Stimulated activated CD8-positive, alpha-beta memory T cell treated with anti-CD3 and anti-CD28 coated beads, Interleukin-4, amount 100 ng/mL, for 4 hours (primary cell): Measurements from ENCODE around the gene UQCC2.
A peak's percentile ranks its signal among the peaks of the same experiment; 100 is the strongest.

Source experiments
- DNase-seq, 2 donors: peaks; one replicate each; pipeline ENCODE4 v3.0.0-alpha.2; 2020; ENCODE audit warnings: low read depth in 2 of 2, low spot score in 1 of 2

UQCC2 gene

DNA sequence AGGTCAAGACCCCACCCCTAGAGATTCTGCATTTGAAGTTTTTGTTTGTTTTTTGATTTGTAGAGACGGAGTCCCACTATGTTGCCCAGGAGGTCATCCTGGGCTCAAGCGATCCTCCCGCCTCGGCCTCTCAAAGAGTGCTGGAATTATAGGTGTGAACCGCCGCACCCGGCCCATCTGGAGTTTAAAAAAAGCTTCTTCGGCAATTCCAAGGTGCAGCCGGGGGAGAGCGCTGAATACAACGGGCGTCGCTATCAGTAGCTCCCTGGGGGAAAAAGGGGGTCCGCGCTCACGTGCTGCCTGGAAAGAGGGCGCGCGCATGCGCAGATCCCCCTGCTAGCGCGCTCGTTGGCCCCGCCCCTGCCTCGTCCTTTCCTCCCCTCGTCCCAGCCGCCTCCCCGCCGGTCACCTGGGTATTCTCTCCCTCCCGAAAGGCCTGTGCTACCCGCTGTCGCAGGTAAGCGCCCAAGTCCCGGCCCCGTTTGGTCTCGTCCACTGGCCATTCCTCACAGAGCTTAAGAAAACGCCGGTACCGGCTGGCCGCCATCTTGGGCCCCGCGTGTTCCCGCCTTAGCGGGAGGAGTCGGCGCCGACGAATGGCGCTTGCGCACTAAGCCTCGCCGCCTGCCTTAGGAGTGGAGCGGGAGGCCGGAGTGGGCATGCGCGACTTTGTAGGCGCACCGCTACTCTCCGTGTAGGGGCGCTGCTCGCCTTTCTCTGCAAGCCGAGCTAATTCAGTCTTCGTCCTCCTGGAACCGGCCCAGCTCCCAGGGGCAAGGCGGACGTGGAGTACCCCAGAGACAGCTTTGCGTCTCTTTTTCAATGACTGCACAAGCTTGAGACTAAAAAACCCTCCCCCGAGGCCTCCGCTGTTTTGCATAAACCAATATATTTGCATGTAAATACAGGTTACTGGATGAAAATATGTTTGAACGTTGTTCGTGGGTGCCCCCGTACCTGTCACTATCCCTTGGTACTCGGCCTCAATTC, at the start of gene UQCC2:
Gene UQCC2 (minus strand): TSS at position 561 of the 990 bp plus-strand sequence. CDS start 14 bp downstream, at position 547.
- peak; percentile 94 to 95 for DNase-seq

DNA sequence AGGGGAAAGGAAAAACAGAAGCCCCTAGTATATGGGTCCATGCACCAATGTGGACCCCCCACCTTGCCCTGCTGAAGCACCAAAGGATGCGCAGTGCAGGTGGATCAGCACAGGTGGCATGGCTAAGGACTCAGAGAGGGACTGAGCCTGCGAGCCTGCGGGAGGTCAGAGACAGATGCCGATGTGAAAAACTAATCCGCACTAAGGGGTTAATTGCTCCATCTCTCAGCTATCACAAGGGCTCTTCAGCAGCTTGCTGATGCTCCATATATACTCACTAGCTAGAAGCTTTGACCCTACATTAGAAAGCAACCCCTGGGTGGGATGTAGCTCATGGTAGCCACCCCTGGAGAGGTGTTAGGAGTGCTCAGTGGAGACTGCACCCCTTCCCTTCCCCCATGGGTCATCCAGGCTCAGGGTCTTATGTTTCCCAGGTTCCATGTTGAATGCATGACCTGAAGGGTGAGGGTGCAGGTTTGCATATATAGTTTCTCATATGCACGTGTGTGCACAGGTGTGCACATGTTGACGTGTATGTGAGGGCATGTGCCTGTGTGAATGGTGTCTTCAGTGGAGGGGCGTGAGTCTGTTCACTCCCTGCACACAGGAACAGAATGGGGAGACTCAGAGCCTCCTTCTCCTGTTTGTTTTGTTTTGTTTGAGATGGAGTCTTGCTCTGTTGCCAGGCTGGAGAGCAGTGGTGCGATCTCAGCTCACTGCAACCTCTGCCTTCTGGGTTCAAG, 48.6 kb upstream of the UQCC2 start:
- DNase-seq, result no peak

DNA sequence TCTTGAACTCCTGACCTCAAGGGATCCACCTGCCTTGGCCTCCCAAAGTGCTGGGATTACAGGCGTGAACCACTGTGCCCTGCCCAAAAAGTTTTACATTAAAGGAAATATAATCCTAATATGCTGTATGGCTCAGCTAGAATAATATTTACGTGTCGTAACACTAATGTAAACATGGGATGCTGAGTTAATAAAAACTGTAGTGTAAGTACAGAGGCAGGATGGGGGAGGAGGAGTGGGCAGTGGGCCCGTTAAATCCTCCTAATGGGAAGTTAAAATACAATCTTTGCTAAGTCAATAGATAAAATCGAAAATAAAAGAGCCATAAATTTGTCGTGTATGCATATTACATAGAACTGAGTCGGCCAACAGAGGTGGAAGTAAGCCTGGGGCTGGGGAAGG, 47.3 kb upstream of the UQCC2 start:
- no peak for DNase-seq

DNA sequence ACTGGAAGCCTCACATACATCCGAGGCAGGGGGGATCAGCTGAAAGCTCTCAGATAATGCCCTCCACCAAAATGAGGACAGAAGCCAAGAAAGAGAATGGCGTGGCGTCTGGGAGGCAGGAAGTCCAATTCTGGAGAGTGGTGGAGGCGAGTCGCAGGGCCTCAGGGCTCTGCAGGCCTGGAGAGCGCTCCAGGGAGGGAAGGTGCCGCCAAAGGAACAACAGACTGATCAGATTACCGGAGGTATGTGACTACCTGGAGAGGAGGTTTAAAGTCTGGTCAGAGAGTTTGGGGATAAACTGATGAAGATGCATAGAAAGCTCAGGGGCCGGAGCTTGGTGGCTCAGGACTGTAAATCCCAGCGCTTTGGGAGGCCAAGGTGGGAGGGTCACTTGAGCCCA, 46.4 kb upstream of the UQCC2 start:
- no peak for DNase-seq

DNA sequence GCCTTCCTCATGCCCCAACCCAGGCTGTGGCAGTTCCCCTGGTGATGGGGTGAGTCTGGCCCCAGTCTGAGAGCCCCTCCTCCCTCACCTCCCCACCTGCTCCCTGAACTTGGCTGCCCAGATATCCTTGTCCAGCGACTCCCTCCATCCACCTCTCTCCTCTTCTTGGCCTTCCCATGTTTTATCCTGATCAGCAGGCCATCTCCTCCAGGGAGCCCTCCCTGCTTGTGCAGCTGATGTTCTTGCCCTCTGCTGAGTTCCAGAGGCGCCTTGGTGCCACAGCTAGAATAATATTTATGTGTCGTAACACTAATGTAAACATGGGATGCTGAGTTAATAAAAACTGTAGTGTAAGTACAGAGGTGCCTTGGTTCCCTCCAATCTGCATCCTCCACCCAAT, 45.6 kb upstream of the UQCC2 start:
- no peak for DNase-seq

DNA sequence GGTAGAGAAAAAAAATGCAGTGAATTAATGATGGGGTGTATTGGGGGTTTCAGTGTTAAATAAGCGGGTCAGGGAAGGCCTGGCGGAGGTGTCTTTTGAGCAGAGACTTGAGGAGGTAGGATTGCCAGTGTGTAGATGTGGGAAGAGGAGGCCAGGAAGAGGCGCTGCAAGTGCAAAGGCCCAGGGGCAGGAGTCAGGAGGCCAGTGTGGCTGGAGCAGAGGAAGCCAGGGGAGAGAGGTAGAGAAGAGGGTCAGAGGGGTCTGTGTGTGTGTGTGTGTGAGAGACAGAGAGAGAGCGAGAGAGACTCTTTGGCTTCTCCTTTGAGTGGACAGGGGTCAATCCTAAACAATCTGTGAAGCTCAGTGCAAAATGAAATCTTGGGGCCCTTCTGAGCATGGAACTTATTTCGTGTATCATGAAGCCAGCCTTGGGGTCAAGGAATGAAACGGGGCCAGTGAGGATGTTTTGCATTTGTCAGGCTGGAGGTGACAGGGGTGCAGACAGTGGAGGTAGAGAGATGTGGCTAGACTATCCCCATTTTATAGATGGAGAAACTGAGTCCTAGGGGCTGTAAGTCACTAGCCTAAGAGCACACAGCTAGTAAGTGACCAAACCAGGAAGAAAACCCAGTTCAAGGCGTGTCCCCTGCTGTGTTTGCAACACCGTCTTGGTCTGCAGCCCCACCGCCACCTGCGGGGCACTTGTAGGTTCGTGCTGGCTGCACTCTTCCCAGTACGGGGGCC, 44.9 kb upstream of the UQCC2 start:
- no peak for DNase-seq

DNA sequence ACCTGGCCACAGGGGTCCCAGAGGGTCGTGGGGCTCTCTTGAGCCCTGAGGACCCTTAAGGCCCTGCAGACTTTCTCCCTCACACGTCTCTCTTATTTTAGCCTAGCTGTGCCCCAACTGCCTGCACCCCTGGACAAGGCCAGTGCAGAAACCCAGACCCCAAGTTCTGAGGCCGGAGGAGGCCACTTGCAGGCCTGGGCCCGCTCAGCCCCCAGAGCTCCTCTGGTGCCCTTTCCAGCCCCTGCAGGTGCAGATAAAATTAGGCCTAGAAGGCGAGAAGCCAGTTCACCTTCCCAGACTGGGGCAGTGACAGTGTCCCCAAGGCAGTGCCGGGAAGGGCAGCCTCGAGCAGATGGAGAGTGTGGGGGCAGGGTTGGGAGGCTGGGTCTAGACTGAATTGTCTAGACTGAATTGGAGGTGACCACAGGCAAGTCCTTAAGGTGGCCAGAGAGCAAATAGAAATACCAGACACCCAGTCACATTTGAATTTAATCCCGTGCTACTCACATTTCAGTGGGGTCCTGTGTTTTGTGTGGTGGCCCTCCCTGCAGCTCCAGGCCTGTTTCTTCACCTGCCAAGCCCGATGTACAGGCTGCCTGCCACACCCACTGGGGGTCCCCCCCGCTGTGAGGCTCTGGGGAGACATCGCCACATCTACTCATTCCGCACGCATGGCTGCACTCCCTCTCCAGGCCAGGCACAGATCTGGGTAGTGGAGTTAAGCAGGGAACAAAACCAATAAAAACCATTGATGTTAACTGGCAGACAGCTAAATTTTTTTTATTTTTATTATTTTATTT, 43.8 kb upstream of the UQCC2 start:
- no peak for DNase-seq

DNA sequence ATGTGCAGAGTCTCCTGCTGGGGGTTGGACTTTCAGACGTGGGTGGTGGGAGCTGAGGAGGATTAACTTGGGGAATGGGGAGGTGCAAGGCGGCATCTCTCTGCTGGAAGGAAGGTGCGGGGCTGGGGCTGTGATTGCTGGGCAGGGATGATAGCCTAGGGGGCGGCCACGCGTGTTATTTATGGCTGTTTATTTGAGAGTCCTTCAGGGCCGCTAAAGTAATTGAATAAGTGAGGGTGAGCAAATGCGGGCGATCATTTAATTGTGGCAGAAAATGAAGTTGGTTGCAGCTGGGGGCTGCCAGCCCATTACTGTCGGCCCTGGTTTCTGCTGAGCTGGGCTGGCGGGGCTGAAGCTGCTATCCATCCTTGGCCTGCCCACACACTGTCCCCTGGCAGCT, 42.7 kb upstream of the UQCC2 start:
- no peak for DNase-seq

DNA sequence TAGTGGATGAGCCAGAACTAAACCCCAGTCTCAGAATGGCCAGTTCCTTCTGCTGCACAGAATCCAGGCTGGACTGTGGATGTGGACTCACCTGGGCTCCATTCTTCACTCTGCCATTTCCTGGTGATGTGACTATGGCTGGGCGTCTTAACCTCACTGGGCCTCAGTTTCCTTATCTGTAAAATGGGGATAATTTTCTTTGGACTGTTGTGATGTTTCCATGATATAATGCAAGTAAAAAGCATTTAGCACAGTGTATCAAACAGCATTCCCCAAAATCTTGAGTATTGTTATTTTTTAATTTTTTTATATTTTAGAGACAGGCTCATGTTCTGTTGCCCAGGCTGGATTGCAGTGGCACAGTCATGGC, 41.1 kb upstream of the UQCC2 start:
- no peak for DNase-seq

DNA sequence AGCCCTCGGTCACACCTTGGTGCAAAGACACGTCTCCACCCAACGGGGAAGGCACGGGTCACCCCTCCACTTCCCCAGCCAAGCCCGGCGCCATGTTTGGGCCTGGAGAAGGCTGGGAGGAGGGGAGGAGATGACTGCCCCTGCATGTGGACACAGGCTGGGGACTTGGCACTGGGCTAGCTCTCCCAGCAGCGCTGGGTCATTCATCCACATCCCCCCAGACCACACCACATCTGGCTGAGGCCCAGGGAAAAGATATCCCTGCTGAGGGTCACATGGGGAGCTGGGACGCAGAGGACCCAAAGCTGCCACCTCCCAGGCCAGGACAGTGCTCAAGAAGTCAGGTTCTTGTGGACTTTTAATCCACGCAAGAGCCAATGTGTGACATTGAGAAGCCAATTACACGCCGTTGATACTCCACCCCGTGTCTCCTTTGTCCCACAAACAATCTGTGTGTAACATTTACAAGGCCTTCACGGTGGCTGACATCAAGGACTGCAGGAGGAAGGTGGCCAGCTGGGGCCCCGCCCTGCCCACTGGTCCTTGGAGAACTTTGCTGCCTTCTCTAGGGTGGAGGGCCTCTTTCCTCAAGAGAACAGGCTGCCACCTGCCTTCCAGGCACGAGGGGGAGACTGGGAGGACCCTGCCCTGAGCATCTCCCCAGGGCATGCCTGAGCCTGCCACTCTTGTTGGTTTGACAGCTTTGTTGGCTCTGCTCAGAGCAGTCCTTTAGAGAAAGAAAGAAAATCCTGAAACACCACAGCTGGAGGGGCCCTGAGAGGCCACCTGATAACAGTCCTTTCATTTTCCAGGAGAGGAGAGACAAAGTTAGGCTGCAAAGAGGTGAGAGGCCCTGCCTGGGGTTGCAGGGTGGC, 40.5 kb upstream of the UQCC2 start:
- no peak for DNase-seq

DNA sequence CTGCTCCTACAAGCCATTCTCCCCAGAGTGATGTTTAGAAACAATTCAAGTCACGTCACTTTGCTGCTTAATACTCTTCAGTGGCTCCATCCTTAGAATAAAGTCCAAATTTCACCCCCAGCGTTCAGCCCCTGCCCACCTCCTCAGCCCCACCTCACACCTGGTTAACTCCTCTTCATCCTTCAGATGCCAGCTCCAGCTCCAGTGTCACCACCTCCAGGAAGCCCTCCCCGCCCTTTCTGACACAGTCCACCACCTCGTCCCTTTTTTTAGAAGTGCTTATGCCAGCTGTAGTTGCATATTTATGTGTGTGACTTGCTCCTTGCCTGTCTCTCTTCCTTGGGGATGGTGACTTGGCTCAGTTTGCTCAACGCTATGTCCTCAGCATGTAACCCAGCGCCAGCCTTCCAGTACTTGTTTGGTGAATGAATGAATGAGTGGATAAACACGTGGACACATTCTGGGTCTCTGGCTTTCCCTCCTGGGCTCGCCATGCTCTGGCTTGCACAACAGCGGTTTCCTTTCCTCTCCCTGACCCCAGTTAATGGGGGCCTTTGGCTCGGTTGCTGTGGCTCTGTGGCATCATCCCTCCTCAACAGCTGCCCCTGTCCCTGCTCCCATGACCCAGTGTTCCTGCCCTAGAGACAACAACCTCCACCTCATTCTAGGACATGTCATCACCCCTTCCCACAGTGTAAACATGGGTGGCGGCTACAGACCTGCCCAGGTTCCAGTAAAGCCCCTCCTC, 38.9 kb upstream of the UQCC2 start:
- no peak for DNase-seq

DNA sequence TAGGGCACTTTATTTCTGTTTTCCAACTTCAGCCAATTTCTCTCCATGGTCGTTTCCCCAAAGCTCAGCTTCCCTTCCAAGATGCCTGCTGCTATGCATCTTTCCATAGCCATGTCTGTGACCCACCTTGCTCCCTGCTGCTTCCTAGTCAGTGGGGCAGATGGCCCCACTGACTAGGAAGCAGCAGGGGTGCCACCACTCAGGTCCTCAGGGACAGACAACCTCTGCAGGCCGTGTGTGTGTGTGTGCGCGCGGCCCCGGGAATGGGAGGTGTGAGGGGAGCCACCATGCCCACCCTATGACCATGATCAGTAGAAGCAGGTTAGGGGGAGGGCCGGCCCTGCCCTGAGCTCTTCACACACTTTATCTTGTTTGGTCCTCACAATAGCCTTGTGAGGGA, 37.9 kb upstream of the UQCC2 start:
- no peak for DNase-seq

DNA sequence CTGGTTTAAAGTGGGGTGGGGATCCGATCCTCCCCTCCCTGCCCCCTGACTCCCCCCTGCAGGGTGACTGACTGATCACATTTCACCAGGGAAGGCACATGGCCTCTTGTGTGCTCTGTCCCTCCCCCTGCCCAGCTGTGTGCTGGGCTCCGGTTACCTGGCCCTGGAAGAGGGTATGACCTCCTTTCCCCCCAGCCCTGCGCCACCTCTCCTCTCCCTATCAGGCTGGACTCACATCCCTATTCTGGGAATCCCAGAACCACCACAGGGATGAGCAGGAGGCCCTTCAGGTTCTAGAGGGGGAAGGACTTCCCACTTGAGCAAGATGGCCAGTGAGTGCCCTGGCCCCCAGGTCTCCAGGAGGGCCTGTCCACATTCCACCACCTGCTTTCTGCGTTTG, 37.3 kb upstream of the UQCC2 start:
- DNase-seq, result no peak

DNA sequence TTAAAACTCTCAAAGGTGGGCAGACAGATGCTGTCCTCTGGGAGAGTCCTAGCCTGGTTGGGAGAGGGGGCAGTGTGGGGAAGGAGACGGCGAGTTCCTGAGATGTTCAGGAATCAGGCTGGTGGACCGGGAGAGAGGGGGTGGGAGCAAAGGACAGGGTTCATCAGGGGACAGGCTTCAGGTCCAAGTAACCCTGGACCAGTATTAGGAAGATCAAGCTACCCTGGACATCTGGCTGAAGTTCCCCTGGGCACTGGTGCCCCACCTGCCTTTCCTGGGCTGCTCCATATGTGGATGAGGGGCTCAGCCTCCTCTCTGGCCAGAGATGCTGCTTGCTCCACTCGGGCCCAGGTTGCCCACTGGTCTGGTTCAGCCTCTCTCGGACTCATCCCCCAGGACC, 36.3 kb upstream of the UQCC2 start:
- no peak for DNase-seq

DNA sequence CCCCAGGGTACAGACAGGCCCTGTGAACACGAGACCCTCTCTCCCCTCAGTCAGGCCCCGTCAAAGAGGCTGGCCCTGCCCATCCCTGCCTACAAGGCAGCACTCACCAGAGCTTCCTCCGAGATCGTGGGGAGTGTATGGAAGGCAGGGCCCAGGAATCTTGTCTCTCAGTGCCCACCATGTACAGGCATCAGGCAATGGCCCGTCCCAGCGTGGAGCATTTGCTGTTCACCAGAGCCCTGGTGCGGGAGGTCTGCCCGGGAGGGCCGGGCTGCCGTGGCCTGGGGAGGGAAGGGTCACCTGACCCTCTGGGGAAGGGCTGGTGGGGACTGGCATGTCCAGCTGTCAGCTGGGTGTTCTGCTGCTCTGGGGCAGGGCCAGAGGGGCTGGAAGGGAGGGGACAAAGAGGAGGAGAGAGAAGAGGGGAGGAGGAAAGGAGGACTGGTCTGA, 35.2 kb upstream of the UQCC2 start, which contains the start of gene IP6K3:
Gene IP6K3 (minus strand): TSS at position 255 of the 450 bp plus-strand sequence. CDS start 11,429 bp downstream, outside the sequence.
- DNase-seq, result no peak

DNA sequence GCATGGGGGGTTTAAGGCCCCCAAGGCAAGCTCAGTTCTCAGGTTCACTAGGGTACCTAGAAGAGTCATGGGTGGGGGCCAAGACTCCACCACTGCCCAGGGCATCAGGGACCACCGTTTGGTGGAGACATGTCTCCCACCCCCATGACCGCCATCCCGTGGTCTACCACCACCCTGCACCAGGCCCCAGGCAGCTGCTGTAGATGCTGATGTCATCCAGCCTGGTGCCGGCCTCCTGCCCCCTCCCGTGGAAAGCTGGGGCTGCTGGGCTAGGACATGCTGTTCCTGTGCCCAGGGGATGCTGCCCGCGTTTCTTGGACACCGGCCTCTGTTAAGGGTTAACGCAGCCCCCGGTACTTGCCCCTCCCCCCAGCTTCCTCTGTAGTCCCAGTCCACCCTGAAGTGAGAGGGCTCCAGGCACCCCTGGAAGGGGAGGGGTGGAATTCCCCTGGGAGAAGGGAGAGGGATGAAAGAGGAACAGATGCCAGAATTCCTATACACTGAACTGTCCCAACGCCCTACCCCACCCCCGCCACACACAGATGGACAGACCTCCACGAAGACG, 34.6 kb upstream of the UQCC2 start:
- DNase-seq, result no peak

DNA sequence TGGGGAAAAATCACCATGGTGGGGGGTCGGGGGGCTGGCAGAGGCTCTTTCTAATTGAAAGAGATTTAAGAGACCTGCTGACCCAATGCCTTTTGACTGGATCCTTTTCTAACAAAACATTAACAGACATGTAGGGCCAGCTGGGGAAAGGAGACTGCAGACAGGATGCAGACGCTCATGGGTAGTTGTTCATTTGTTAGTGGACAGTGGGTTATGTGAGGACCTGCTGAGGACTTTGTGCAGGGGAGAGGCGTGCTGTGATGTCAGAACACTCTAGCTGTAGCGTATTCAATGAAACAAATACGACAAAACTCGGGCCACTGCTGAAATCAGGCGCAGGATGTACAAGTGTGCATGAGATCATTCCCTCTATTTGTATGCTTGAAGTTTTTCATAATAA, 34.0 kb upstream of the UQCC2 start:
- no peak for DNase-seq

DNA sequence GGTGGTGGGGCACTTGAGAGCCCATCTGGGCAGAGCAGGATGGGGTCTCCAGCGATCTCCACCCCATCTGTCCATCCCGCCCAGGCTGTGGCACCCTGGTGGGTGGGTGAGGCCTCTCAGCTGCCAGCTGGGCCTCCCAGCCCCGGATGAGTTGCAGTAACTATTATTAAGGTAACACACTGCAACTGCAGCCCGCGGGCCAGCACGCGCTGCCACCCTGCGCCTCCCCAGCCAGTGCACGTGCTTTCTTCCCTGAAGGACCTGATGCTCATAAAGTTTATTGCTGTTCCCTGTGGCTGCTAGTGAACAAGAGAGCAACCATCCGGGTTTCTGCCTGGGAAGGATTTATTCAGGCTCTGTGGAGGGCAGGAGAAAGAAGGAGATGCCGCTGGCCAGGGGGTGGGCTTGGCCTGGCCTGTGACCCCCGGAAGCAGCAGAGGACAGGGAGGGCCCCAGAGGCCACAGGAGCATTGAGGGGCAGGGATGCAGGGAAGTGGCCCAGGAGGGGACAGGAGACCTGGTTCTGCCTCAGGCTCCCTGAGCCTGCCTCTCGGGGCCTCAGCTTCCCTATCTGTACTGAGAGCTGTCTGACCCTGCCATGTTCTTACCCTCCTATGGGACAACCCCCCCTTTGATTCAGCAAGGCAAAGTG, 33.5 kb upstream of the UQCC2 start:
- DNase-seq, result no peak
